Right lobe of liver (tissue), 4 donors: ENCODE results near the gene PTGFRN.

Experiments
- CTCF ChIP-seq, 4 donors: fragments of 200-600 bp in 3 of 4; fragments of 450-650 bp in 1 of 4; IDR thresholded peaks; one replicate each; pipeline versions ENCODE4 v1.5.1 to v1.8.0; 2016 to 2022; ENCODE audit warnings: antibody characterized with exemption in 4 of 4, mild to moderate bottlenecking in 2 of 4
- POLR2A ChIP-seq: fragments of 450-650 bp; IDR thresholded peaks from one replicate; pipeline ENCODE4 v1.6.1; 2017; ENCODE audit warnings: antibody characterized with exemption, mild to moderate bottlenecking
- donor health status: DM: no; HTN: no; CAD: no.
- donor health status: DM: no; HTN: no; CAD: no.
- donor health status: DM: no; HTN: yes; CAD: no.

- TF ChIP-seq CTCF (IDR thresholded peaks at IDR 0.05) (no peak), POLR2A (no peak)
Measured at GRCh38 chr1:116889380-116889779, 20.3 kb upstream of the PTGFRN start.
